Heart left ventricle (tissue), 13 donors: Measurements from ENCODE around the gene LELP1.

Experiments used
- POLR2A ChIP-seq, 2 donors: fragments of 450-650 bp; IDR thresholded peaks; one replicate each; pipeline ENCODE4 v1.6.1; 2017; ENCODE audit warnings: antibody characterized with exemption in 2 of 2, mild to moderate bottlenecking in 2 of 2, moderate library complexity in 2 of 2
- TF ChIP-seq, protein P1 (sequence below), 12 donors: fragments of 200-600 bp; sonication (generic) in 4 of 12; IDR thresholded peaks; one replicate each; pipeline versions ENCODE4 v1.5.0 to v1.8.0; 2018 to 2022; ENCODE audit warnings: antibody characterized with exemption in 12 of 12, mild to moderate bottlenecking in 5 of 12
- donor health status: ischemic (EF 13 %, LVEDD 7.1; RV severe dilation, severe dysfunction).
- donor health status: DM: no; HTN: yes; CAD: no.
- donor health status: DM: no; HTN: no; CAD: no.
- donor health status: ischemic (EF 25% LVEDD 6.9; RV normal size, moderate dysfunction).
- donor health status: ischemic (EF 25% LVEDD 5.7; RV mildly dilated, moderate dysfunction).
- donor health status: ischemic (EF 35%, LVEDD 5.7; RV mildly dilated, moderate dysfunction).
- donor health status: nonischemic (EF 11% LVEDD 7.7; RV severe dilation, severe dysfunction).
- donor health status: DM: yes; HTN: yes; CAD: no.
- donor health status: PGD.
- donor health status: ischemic (EF 29% LVEDD 5.4; RV normal size, mild dysfunction).
- donor health status: nonischemic (EF 23%, LVEDD 6.1; RV moderate dilation, normal function).

DNA sequence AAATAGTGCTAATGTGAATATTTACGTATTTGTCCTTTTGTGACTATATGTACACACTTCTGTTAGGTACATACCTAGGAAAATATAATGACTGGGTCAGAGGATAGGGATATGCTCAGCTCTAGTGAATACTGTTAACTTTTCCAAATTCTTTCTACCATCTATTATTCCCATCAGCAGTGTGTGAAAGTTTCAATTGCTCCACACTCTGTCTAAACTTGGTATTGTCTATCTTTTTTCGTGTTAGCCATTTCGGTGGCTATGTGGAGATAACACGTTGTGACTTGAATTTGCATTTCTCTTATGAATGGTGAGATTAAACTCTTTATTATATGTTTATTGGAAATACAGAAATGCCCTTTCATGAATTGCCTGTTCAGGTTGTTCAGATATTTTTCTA is 22.7 kb upstream of the LELP1 start:
- TF ChIP-seq, protein P1, sequence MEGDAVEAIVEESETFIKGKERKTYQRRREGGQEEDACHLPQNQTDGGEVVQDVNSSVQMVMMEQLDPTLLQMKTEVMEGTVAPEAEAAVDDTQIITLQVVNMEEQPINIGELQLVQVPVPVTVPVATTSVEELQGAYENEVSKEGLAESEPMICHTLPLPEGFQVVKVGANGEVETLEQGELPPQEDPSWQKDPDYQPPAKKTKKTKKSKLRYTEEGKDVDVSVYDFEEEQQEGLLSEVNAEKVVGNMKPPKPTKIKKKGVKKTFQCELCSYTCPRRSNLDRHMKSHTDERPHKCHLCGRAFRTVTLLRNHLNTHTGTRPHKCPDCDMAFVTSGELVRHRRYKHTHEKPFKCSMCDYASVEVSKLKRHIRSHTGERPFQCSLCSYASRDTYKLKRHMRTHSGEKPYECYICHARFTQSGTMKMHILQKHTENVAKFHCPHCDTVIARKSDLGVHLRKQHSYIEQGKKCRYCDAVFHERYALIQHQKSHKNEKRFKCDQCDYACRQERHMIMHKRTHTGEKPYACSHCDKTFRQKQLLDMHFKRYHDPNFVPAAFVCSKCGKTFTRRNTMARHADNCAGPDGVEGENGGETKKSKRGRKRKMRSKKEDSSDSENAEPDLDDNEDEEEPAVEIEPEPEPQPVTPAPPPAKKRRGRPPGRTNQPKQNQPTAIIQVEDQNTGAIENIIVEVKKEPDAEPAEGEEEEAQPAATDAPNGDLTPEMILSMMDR (IDR thresholded peaks at IDR 0.05) = no peak
- TF ChIP-seq POLR2A (IDR thresholded peaks at IDR 0.05) = no peak
